GM23338 (cell line): ENCODE data around the gene TTC28. TPM values are rescaled to one million over a fixed set of nuclear protein-coding genes. Genes with fewer than 3 reads are reported as not detected.

Source experiments
- ATAC-seq: fragments of 200-7000 bp; cut with Tn5 transposase; 3 replicates; pipeline ENCODE4 v1.9.1; 2020
- DNase-seq: peaks from one replicate; pipeline ENCODE4 v3.0.0-alpha.2; 2015; ENCODE audit warnings: low spot score
- H2AFZ ChIP-seq: fragments of 200-600 bp; sonication (generic); 2 replicates; pipeline ENCODE4 v1.8.0; 2016; ENCODE audit warnings: antibody characterized with exemption, mild to moderate bottlenecking, moderate library complexity
- H3F3A ChIP-seq: fragments of 200-600 bp; sonication (generic); replicated peaks from 2 replicates; pipeline ENCODE4 v1.8.0; 2017; ENCODE audit warnings: antibody characterized with exemption, mixed run types, low read depth
- H3K27ac ChIP-seq: fragments of 200-600 bp; sonication (generic); 2 replicates; pipeline ENCODE4 v1.6.1; 2016; ENCODE audit warnings: low read depth
- H3K27me3 ChIP-seq: fragments of 200-600 bp; sonication (generic); 2 replicates; pipeline ENCODE4 v1.8.0; 2016; ENCODE audit warnings: mild to moderate bottlenecking, mixed run types, moderate library complexity; ENCODE audit not compliant: insufficient read depth
- H3K36me3 ChIP-seq: fragments of 200-600 bp; sonication (generic); 2 replicates; pipeline ENCODE4 v1.8.0; 2016; ENCODE audit warnings: mild to moderate bottlenecking; ENCODE audit not compliant: insufficient read depth
- H3K4me1 ChIP-seq: fragments of 200-600 bp; sonication (generic); 2 replicates; pipeline ENCODE4 v1.8.0; 2016; ENCODE audit warnings: mild to moderate bottlenecking, moderate library complexity; ENCODE audit not compliant: insufficient read depth
- H3K4me2 ChIP-seq: fragments of 200-600 bp; sonication (generic); 2 replicates; pipeline ENCODE4 v1.7.1; 2017; ENCODE audit warnings: mixed run types
- H3K4me3 ChIP-seq: fragments of 200-600 bp; sonication (generic); 2 replicates; pipeline ENCODE4 v1.6.1; 2016; ENCODE audit warnings: mixed run types
- H3K79me2 ChIP-seq: fragments of 200-600 bp; sonication (generic); replicated peaks from 2 replicates; pipeline ENCODE4 v1.8.0; 2017; ENCODE audit warnings: mild to moderate bottlenecking; ENCODE audit not compliant: insufficient read depth
- H3K9me2 ChIP-seq: fragments of 200-600 bp; sonication (generic); 2 replicates; pipeline ENCODE4 v1.8.0; 2017; ENCODE audit not compliant: insufficient read depth
- H4K20me1 ChIP-seq: fragments of 200-600 bp; sonication (generic); replicated peaks from 2 replicates; pipeline ENCODE4 v1.8.0; 2017; ENCODE audit warnings: mild to moderate bottlenecking; ENCODE audit not compliant: insufficient read depth
- H3K27ac Mint-ChIP-seq: 2 replicates; pipeline ENCODE4 v1.8.0; 2020; ENCODE audit warnings: inconsistent platforms, mild to moderate bottlenecking, moderate library complexity, mixed read lengths
- H3K27me3 Mint-ChIP-seq: 3 replicates; pipeline ENCODE4 v1.8.0; 2022; ENCODE audit warnings: low read depth, mild to moderate bottlenecking, moderate library complexity, mixed read lengths, inconsistent platforms; ENCODE audit not compliant: insufficient read depth, poor library complexity
- H3K36me3 Mint-ChIP-seq: 3 replicates; pipeline ENCODE4 v1.8.0; 2021; ENCODE audit warnings: low read depth, mild to moderate bottlenecking, inconsistent platforms, moderate library complexity, mixed read lengths
- H3K4me1 Mint-ChIP-seq: 3 replicates; pipeline ENCODE4 v1.8.0; 2020; ENCODE audit warnings: mild to moderate bottlenecking, inconsistent platforms, mixed read lengths
- H3K4me3 Mint-ChIP-seq: 3 replicates; pipeline ENCODE4 v1.8.0; 2021; ENCODE audit warnings: moderate library complexity, mild to moderate bottlenecking, inconsistent platforms, mixed read lengths
- H3K9me3 Mint-ChIP-seq: 3 replicates; pipeline ENCODE4 v1.8.0; 2020; ENCODE audit warnings: moderate library complexity, mild to moderate bottlenecking, inconsistent platforms, mixed read lengths
- CREB1 ChIP-seq: fragments of 250-450 bp; sonication (Bioruptor Pico); IDR thresholded peaks from 2 replicates; pipeline ENCODE4 v1.5.0; 2020; ENCODE audit warnings: low read depth, mild to moderate bottlenecking, moderate library complexity
- CTCF ChIP-seq, 2 experiments: fragments of 200-600 bp in 1 of 2; sonication (generic) in 1 of 2; conservative IDR thresholded peaks; 2 replicates each; pipeline versions ENCODE4 v1.5.1 to v1.6.1; 2016 to 2017; ENCODE audit warnings: antibody characterized with exemption in 2 of 2, low read depth in 2 of 2, mild to moderate bottlenecking in 2 of 2, moderate library complexity in 1 of 2
- EZH2phosphoT487 ChIP-seq: fragments of 200-600 bp; sonication (generic); IDR thresholded peaks from one replicate; pipeline ENCODE4 v1.8.1; 2018; ENCODE audit warnings: antibody characterized with exemption; ENCODE audit not compliant: unreplicated experiment
- POLR2AphosphoS5 ChIP-seq: IDR thresholded peaks from 2 replicates; pipeline ENCODE4 v1.6.1; 2016; ENCODE audit warnings: antibody characterized with exemption, low read depth
- REST ChIP-seq: IDR thresholded peaks from one replicate; pipeline ENCODE4 v1.6.1; 2018; ENCODE audit warnings: antibody characterized with exemption; ENCODE audit not compliant: unreplicated experiment
- ZNF114 ChIP-seq: fragments of 250-450 bp; sonication (Bioruptor Pico); IDR thresholded peaks from 2 replicates; pipeline ENCODE4 v1.5.0; 2020; ENCODE audit warnings: mild to moderate bottlenecking, moderate library complexity
- ZNF331 ChIP-seq: fragments of 250-450 bp; sonication (Bioruptor Pico); IDR thresholded peaks from 2 replicates; pipeline ENCODE4 v1.5.0; 2020; ENCODE audit warnings: low read depth, mild to moderate bottlenecking, moderate library complexity
- polyA plus RNA-seq: library from polyadenylated mRNA; unstranded; fragments of >200 nt; fragmentation: Nextera tagmentation; extraction: Ambion mirVana; gene quantifications from 2 replicates; pipeline ENCODE4 v1.2.1, GENCODE V29; 2016
- total RNA-seq: library from RNA; depleted of rRNA; stranded (reverse); fragments of >200 nt; shearing (Covaris generic); gene quantifications from 2 replicates; pipeline ENCODE4 v1.2.3, GENCODE V29; 2014

Gene TTC28
- total and polyA plus RNA-seq, 2 experiments from 2014 or later, result 4.5 to 16.1 TPM

- H3K4me3 ChIP-seq, result no peak overlapping the region
- TF ChIP-seq ZNF114 (no peak), POLR2AphosphoS5 (no peak)
- no peak overlapping the region for H3K4me2 ChIP-seq
- no peak overlapping the region for H3K27ac ChIP-seq
- Mint-ChIP-seq H3K4me1 (no peaks in the 10 kb centered on the region; the same call in 2 of the 3 replicates), H3K4me3 (no peak overlapping the region), H3K27me3 (peaks cover 1% of the 10 kb centered on the region), H3K9me3 (peaks cover 6% of the 10 kb centered on the region; the same call in 2 of the 3 replicates), H3K27ac (0 out of 2 replicates have a peak overlapping the region, but pooled peaks have one; percentile 33), H3K36me3 (peaks cover 3% of the 10 kb centered on the region)
- no peaks in the 10 kb centered on the region for H3K9me2 ChIP-seq
- no peaks in the 10 kb centered on the region for H4K20me1 ChIP-seq
- no peak overlapping the region for H2AFZ ChIP-seq
- no peak for DNase-seq
- ATAC-seq, result no peak
- no peaks in the 10 kb centered on the region for H3K36me3 ChIP-seq
- no peaks in the 10 kb centered on the region for H3K79me2 ChIP-seq
- H3K27me3 ChIP-seq, result no peaks in the 10 kb centered on the region
- no peaks in the 10 kb centered on the region for H3F3A ChIP-seq
- H3K4me1 ChIP-seq, result no peaks in the 10 kb centered on the region
Observed at GRCh38 chr22:28398981-28399380, 280.7 kb downstream of the TTC28 start.

GRCh38 chr22:28398355-28398754 is 281.3 kb downstream of the TTC28 start:
- H3K36me3 Mint-ChIP-seq, result peaks cover 8% of the 10 kb centered on the region
- no peaks in the 10 kb centered on the region for H3K9me2 ChIP-seq
- DNase-seq (no peak), ATAC-seq (no peak)
- TF ChIP-seq POLR2AphosphoS5, result no peak
- TF ChIP-seq ZNF331, result no peak
- H3K9me3 Mint-ChIP-seq, result peaks cover 11% of the 10 kb centered on the region
- no peak overlapping the region for H3K4me3 ChIP-seq
- no peak overlapping the region for H3K27ac Mint-ChIP-seq
- no peaks in the 10 kb centered on the region for H3K79me2 ChIP-seq
- no peak overlapping the region for H3K4me2 ChIP-seq
- no peaks in the 10 kb centered on the region for H3F3A ChIP-seq
- H3K36me3 ChIP-seq, result no peaks in the 10 kb centered on the region; the same call in 1 of the 2 replicates
- H3K27me3 ChIP-seq, result no peaks in the 10 kb centered on the region
- H3K27me3 Mint-ChIP-seq, result peaks cover 1% of the 10 kb centered on the region
- H3K4me1 Mint-ChIP-seq, result no peaks in the 10 kb centered on the region; the same call in 2 of the 3 replicates
- no peak overlapping the region for H3K4me3 Mint-ChIP-seq
- no peak overlapping the region for H2AFZ ChIP-seq
- no peaks in the 10 kb centered on the region for H3K4me1 ChIP-seq
- H4K20me1 ChIP-seq, result no peaks in the 10 kb centered on the region
- H3K27ac ChIP-seq, result no peak overlapping the region

GRCh38 chr22:28397306-28397705 is 282.3 kb downstream of the TTC28 start:
- Histone ChIP-seq H3K4me2 (no peak overlapping the region), H3F3A (no peaks in the 10 kb centered on the region), H2AFZ (no peak overlapping the region), H4K20me1 (no peaks in the 10 kb centered on the region), H3K9me2 (no peaks in the 10 kb centered on the region), H3K27ac (no peak overlapping the region), H3K27me3 (no peaks in the 10 kb centered on the region), H3K79me2 (no peaks in the 10 kb centered on the region), H3K36me3 (no peaks in the 10 kb centered on the region; the same call in 1 of the 2 replicates), H3K4me3 (no peak overlapping the region), H3K4me1 (no peaks in the 10 kb centered on the region)
- peaks cover 22% of the 10 kb centered on the region for H3K9me3 Mint-ChIP-seq
- no peak for ATAC-seq
- DNase-seq, result no peak
- no peak overlapping the region for H3K27ac Mint-ChIP-seq
- H3K4me3 Mint-ChIP-seq, result no peak overlapping the region
- H3K4me1 Mint-ChIP-seq, result no peaks in the 10 kb centered on the region; the same call in 2 of the 3 replicates
- H3K27me3 Mint-ChIP-seq, result peaks cover 1% of the 10 kb centered on the region
- peaks cover 17% of the 10 kb centered on the region for H3K36me3 Mint-ChIP-seq
- TF ChIP-seq POLR2AphosphoS5 (no peak), ZNF114 (no peak), CREB1 (CRISPR knock-in tag) (no peak), EZH2phosphoT487 (no peak), REST (no peak), ZNF331 (no peak), CTCF (conservative IDR thresholded peaks at IDR 0.05; ENCODE audit: low read depth in 2 of 2) (no peak)
